GM18907 (cell line): ENCODE results near the gene REM1.
"Not testable (repeated sequence)": the region's sequence is repeated elsewhere in the genome, so short reads cannot be mapped to it uniquely, and the experiment has no call there.

ENCODE experiments used
- ATAC-seq: cut with Tn5 transposase; IDR thresholded peaks from one replicate; pipeline ENCODE4 v1.9.1; 2021; ENCODE audit warnings: mild to moderate bottlenecking, moderate library complexity; ENCODE audit not compliant: unreplicated experiment

The REM1 gene

DNA sequence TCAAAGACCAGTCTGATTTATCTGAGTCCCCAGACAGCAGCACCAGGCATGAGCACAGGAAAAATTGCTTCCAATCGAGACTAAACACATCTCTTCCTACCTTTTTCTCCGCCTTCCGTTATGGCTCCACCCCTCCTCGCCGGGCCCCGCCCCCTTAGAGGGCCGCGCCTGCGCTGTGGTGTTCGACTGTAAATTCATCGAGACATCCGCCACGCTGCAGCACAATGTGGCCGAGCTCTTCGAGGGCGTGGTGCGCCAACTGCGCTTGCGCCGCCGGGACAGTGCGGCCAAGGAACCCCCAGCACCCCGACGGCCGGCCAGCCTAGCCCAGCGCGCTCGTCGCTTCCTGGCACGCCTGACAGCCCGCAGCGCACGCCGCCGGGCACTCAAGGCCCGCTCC is 8.9 kb downstream of the REM1 start:
- no peak for ATAC-seq

DNA sequence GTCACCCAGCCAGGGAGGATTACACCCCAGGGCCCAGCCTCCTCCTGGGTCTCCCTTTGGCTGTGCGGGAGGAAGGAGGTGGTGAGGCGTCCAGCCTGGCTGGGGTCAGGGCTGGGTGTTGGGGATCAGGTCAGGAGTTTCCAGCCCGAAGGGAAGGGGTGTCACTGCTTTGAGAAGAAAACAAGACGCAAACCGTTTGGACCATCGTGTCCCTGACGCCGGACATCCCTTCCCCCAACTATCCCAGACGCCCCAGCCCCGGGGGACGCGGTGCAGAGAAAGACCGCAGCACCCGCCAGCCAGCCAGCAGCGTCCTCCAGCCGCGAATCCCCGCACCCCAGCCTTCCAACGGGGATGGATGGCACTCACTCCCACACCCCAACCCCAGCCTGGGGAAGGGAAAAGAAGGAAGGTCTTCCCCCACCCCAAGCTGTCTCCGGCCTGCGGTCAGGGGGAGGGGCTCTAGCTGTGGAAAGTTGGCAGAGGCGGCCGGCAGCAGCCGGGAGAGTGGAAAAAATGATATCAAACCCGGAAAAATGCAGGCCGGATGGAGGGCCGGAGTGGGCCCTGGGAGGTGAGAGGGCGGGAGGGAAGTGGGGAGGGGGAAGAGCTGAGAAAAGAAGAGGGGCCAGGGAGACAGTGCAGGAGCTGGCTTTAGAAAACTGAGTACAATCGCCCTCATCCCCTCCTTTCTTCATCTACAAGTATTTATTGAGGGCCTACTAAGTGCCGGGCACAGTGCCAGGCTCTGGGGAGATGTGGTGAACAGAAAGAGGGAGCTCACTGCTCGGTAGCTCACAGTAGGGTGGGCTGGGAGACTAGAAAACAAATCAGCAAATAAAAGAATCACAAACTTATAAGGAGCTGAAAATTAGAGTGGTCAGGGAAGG is 10.6 kb downstream of the REM1 start:
- no peak for ATAC-seq

DNA sequence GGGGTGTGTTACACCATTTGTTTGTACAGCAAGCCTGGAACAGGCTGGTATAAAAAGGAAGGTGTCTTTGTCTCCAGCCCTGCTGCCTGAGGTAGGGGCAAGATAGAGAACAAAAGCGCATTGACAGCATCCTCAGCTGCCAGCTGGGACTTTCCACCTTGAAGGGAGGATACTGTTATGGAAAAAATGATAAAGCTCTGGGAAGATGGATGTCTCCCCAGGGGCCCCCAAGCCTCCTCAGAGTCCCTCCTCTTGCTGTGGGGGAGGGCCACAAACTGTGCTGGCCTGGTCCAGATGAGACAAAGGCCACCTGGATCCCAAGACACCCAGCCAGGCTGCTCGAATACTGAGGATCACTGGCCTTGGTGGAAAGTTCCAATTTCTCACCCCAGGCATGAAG is 13.0 kb downstream of the REM1 start:
- no peak for ATAC-seq

DNA sequence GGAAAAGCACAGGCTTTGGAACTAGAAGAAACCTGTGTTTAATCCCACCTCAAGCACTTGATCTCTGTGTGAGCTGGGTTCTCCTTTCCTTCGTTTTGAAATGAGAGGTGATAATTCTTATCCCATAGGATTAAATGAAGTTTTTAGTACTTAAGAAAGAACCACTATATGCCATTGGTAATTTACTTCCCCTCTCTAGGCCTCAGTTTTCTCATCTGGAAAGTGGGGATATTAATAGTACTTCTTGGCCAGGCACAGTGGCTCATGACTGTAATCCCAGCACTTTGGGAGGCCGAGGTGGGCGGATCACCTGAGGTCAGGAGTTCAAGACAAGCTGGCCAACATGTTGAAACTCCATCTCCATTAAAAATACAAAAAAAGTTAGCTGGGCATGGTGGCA is 14.1 kb downstream of the REM1 start:
- no peak for ATAC-seq

DNA sequence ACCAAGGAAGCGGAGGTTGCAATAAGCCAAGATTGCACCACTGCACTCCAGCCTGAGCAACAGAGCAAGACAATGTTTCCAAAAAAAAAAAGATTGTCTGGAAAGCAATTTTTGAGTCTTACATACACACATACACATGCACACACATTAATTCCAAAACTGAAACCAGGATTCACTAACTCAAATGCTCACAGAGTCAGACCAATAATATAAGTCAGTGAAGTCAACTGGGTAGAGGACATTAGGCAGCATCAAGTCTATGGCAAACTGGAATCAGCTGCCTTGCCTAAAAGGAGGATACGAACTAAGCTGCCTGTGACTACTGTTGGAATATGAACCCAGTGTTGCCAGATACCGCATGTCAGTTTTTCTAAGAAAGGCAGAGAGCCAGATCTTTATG is 15.7 kb downstream of the REM1 start:
- ATAC-seq = no peak

DNA sequence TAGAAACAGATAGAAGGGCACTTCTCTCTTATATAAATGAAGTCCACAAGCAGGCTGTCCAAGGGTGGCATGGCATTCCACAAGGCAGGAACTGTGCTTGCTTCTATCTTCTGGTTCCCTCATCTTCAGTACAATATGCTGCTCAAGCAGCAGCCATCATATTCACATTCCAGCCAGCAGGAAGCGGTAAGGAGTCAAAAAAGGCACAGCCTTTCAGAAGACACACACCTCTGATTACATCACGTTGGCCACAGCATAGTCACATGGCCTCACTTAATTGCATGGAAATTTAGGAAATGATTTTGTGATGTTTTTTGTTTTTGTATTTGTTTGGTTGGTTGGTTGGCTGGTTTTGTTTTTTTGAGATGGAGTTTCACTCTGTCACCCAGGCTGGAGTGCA is 19.0 kb downstream of the REM1 start:
- no peak for ATAC-seq

DNA sequence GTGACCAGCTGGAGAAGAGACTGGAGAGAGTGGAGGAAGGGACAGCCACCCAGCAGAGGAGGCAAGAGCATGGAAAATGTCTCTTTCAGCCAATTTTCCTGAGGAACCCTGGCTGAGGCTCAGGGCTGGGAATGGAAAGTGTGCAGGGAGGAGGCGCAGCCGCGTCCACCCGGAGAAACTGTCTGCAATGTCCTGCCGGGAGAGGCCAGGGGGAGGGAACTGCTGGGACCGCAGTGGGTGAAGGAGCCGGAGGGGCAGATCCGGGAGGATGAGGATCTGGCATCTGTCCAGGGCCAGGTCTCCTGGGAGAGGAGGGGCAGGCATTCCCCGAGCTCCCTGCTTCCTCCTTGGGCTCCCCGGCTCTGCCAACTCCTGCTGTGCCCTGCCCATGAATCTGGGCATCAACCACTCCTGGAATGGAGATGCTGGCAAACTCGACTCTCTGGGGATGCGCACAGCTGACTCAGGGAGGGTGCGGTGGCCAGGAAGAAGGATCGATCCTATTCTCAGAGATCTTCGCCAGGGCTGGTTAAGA is 21.7 kb downstream of the REM1 start:
- ATAC-seq = no peak

DNA sequence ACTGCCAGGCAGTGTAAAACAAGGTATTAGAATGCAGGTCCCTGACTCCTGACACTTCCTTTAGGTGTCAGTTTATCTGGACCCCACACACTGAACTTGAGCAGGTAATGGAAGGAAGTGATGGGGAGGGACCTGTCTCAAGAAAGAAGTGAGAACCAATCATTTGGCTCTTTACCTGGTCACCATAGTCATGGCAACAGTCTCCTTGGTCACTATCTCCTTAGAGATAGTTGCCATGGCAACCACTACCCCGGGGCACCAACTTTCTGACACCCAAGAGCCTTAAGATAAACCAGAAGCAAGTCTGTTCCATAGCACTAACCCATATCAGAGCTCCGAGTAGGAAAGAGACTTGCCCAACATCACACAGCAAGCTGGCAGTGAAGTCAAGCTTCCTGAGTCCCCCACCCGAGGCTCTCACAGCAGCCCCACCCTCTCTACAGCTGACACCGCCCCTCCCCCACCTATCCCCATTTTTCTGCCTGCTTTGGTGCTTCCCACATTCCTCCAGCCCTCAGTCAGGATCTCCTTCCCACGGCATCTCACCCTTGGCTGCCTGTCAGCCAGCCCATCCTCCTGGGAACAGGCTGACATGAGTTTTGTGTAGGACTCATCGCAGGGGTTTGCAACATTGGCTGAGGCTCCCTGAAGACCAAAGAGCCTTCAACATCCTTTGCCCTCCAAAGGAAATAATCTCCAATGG is 22.9 kb downstream of the REM1 start:
- ATAC-seq = no peak

DNA sequence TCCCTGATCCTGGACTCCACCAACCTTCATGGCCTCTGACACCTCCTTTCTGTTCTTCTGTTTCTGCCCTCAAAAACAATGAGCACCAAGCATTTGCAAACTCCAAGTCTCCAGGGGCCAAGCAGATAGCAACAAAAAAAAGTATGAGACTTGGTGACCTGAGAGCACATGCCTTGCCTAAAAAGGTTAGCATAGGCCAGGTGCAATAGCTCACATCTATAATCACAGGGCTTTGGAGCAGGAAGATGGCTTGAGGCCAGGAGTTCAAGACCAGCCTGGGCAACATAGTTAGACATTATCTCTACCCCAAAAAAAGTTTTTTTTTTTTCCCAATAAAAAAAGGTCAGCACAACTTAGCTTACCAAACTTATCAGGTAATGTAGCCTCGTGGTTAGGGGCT is 25.4 kb downstream of the REM1 start:
- no peak for ATAC-seq

DNA sequence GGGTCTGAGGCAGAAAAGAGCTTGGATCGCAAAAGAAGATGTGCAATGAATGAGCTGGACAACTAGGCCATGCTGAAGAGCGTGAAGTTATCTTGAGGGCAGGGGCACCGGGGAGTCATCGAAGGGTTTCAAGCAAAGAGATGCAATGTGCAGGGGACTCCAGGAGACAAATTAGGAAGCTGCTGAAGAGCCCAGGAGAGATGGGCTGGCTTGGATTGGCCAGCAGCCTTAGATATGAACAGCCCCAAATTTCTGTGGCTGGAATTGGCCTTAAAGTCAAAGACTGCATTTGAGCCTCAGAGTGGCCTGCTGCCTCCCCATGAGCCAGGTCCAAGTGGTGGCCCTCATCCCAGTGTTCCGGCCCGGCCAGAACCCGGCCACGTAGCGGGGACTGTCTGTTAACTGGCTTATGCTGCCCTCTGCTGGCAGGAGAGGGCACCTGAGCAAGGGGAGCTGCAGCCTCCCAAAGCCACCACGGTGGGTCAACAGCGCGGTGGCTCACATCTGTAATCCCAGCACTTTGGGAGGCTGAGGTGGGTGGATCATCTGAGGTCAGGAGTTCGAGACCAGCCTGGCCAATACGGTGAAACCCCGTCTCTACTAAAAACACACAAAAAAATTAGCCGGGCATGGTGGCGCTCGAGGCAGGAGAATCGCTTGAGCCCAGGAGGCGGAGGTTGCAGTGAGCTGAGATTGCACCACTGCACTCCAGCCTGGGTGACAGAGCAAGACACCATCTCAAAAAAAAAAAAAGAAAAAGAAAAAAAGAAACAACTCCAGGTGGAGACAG is 28.0 kb downstream of the REM1 start:
- peak; percentile 95 for ATAC-seq

DNA sequence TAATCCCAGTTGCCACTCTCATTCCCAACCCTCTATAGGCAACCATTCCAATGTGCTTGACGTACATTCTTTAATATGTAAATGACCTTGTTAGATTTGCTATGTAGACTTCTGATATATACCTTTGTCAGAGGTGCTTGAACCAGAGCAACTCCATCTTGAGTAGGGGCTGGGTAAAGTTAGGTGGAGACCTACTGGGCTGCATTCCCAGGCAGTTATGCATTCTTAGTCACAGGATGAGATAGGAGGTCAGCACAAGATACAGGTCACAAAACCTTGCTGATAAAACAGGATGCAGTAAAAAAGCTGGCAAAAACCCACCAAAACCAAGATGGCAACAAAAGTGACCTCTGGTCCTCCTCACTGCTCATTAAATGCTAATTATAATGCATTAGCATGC is 30.8 kb downstream of the REM1 start:
- ATAC-seq = no peak

DNA sequence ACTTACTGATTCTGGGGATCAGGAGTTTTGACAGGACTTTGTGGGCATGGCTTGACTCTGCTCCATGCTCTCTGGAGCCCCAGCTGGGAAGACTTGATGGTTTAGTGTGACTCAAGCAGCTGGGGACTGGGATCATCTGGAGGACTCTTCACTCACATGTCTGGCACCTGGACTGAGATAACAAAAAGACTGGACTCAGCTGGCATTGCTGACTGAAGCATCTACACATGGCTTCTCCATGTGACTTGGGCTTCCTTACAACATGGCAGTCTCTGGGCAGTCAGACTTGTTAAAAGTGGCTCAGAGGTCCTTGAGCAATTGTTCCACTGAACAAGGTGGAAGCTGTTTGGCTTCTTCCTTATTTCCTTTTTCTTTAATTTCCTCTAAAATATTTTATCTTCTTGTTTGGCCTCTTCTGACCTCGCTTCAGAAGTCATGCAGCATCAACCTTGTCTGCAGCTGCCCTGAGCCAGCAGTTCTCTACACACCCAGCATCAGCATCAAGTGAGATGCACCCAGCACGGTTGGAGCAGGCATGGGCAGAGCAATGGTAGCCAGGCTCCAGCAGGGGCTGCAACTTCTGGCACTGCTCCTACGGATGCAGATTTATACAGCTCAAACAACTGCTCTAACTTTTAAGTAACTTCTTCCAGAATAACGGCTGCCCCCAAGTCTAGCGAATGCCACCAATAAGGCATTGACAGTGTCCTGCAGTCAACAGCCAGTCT is 33.6 kb downstream of the REM1 start:
- ATAC-seq = no peak

DNA sequence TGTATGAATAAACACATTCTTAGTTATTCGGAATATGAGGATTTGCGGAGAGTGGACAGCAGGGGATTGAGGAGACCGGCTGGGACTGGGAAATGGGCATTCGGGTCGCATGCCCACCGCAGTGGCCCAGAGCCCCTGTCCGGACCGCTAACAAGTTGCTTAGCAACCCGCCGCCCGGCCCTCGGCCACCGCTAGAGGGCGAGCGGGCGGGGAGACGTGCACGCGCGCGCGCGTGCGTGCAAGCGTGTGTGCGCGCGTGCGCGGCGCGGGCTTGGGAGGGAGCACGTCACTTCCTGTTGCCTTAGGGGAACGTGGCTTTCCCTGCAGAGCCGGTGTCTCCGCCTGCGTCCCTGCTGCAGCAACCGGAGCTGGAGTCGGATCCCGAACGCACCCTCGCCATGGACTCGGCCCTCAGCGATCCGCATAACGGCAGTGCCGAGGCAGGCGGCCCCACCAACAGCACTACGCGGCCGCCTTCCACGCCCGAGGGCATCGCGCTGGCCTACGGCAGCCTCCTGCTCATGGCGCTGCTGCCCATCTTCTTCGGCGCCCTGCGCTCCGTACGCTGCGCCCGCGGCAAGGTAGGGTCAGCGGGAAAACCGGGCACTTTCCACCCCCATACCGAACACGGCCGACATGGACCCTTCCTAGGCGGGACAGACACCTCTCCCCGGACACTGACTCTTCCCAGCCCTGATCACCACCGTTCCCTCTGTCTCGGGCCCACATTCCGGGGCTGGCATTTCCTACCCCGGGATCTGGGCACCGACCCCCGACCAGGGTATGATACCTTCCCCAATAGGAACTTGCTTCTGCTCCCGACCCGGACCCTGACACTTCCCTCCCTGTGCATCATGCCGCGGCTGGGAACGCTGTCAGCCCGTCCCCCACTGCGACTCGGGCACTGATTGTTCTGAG is 39.3 kb downstream of the REM1 start, which contains the start of gene HM13:
Gene HM13 (plus strand): TSS at position 289 of the 918 bp plus-strand sequence. CDS start 110 bp downstream, at position 399.
- ATAC-seq = peak; percentile 91

DNA sequence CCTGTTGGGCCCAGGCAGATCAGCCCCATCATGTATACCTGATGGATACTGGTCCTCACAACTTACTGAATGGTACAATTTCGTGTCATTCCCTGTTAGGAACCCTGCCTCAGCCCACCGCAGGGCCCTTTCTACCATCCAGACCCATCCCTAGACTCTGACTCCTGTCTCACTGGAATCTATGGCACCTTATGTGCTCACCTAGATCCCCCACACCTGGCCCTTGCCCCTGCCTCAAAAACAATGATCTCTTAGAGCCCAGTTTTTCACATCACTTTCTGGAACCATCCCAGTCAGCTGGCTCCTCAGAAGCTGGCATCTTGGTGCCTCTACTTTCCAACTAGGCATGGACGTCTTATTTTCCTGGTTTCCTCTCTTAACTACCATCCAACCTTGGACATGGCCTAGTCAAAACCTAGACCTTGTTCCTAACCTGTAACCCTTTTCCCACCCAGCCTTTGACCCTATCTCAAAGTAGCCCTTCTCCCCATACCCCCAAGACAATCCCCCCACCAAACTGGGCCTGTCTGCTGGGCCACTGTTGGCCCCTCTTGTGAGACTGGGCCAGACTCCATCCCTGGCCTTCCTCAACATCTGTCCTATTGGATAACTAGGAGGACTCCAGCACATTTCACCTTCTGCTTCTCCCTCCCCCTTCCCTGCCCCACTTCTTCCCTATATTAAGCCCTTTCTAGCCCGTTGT is 40.1 kb downstream of the REM1 start:
- no peak for ATAC-seq

DNA sequence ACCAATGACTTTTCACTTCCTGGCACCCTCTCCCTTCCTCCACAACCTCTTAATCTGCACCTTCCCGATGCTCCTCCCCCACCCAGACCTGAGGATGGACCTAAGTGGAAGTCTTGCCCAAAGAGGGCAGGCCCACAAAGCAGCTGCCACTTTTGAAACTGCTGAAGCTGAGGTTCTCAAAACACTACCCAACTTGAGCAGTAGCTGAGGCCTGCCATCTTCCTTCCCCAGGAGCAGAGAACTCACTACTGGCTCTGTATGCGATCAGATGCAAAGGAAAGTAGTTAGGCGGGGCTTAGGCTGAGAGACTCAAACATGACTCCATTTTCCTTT is 40.7 kb downstream of the REM1 start:
- no peak for ATAC-seq

DNA sequence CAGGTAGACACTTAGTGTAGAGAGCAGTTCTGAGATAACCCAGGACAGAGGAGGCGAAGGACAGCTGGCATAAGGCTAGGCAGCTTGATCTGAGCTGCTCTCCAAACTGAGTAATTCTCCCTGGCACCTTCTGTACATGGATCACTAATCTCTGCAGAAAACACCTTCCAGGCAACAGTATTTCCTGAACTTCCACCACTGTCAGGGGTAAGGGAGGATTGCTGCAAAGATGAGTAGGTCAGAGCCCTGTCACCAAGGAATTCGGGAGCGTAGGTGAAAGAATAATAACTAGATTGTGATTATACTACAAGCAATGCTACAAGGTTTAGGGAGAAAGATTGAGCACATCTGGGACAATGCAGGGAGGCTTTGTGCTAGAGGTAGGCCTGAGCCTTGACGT is 41.1 kb downstream of the REM1 start:
- no peak for ATAC-seq

DNA sequence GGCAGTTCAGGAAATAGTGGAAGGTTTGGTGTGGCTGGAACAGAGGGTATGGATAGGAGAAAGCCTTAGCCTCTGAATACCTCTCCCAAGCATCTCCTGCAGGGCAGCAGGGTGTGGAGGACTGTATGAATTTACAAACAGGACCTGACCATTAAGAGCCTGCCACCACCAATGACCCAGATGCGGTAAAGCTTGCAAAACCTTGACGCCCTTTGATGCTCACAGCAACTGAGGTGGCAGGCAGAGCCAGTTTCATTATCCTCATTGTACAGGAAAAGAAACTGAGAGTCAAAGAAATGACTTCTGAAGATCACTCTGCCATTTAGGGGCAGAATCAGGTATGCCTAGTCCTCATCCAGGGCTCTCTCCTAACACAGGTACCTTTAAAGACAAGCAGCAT is 41.6 kb downstream of the REM1 start:
- ATAC-seq = no peak

DNA sequence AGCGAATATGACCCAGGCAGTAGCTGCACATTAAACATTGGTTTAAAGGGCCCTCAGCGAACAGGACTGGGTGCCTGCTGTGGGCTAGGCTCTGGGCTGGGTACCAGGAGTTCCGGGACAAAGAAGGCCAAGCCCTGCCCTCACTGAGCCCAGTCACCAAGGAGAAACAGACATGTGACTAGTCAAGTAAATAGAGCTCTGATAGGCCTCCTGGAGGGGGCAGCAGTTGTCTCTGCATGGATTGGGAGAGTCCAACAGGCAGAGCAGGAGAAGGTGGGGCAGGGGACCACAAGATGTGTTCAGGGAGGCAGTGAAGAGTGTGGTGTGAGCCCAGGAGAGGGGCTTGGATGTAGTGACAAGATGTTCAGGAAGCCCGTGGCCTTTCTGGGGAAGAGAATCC is 42.3 kb downstream of the REM1 start:
- no peak for ATAC-seq

DNA sequence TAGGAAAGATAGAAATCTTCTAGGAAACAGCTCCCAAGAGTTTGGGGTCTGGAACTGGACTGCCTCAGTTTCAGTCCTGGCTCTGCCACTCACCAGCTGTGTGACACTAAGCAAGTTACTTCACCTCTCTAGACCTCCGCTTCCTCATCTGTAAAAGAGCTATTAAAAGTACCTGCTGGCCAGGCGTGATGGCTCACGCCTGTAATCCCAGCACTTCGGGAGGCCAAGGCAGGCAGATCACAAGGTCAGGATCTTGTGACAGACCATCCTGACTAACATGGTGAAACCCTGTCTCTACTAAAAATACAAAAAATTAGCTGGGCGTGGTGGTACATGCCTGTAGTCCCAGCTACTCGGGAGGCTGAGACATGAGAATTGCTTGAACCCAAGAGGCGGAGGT is 46.2 kb downstream of the REM1 start:
- ATAC-seq = not testable (repeated sequence)
